ENCODE results near the gene PODNL1.

Gene PODNL1

DNA sequence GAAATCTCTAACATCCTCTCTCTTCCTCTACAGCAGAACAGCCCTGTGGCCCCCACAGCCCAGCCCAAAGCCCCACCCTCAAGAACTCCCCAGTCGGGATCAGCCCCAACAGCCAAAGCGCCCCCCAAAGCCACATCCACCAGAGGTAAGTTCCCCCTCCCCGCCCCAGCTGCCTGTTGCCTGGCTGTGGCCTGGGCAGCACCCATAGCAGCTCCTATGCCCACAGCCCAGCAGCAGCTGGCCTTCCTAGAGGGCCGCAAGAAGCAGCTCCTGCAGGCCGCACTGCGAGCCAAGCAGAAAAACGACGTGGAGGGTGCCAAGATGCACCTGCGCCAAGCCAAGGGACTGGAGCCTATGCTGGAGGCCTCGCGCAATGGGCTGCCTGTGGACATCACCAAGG is 17.7 kb downstream of the PODNL1 start:
- no peak overlapping the region for H3K27ac ChIP-seq (ENCODE audit: low read depth, low read length)
- no peaks in the 10 kb centered on the region for H3K9me2 ChIP-seq (replicated peaks; ENCODE audit: control insufficient read depth, low read length)
- TF ChIP-seq CTCF (IDR thresholded peaks at IDR 0.05; ENCODE audit: low read depth, low read length, poor library complexity, severe bottlenecking) (no peak), EZH2phosphoT487 (IDR thresholded peaks at IDR 0.05; ENCODE audit: borderline replicate concordance, low read length) (no peak)
- H4K20me1 ChIP-seq (ENCODE audit: control insufficient read depth, insufficient read depth, low read depth, low read length), result no peaks in the 10 kb centered on the region
- no peak overlapping the region for H3K4me2 ChIP-seq (ENCODE audit: low read length)
- peaks cover 11% of the 10 kb centered on the region; the same call in 1 of the 2 replicates for H3K9me3 ChIP-seq (ENCODE audit: control insufficient read depth, insufficient read depth, low read length)
- no peaks in the 10 kb centered on the region for H3F3A ChIP-seq (ENCODE audit: control insufficient read depth, insufficient read depth)
- no peaks in the 10 kb centered on the region for H3K79me2 ChIP-seq (ENCODE audit: control insufficient read depth, low read length)
- H3K27me3 ChIP-seq (ENCODE audit: control insufficient read depth, low read length), result no peaks in the 10 kb centered on the region
- H3K4me3 ChIP-seq (ENCODE audit: low read length), result no peak overlapping the region
- H3K4me1 ChIP-seq (ENCODE audit: control insufficient read depth, low read length), result peaks cover 4% of the 10 kb centered on the region
- H3K36me3 ChIP-seq (ENCODE audit: control insufficient read depth, low read length), result peaks cover 71% of the 10 kb centered on the region

- no peaks in the 10 kb centered on the region for H3K79me2 ChIP-seq (ENCODE audit: control insufficient read depth, low read length)
- no peaks in the 10 kb centered on the region for H4K20me1 ChIP-seq (ENCODE audit: control insufficient read depth, insufficient read depth, low read depth, low read length)
- H3K36me3 ChIP-seq (ENCODE audit: control insufficient read depth, low read length), result peaks cover 76% of the 10 kb centered on the region
- no peak overlapping the region for H3K4me3 ChIP-seq (ENCODE audit: low read length)
- H3K9me3 ChIP-seq (ENCODE audit: control insufficient read depth, insufficient read depth, low read length), result peaks cover 11% of the 10 kb centered on the region; the same call in 1 of the 2 replicates
- H3K4me1 ChIP-seq (ENCODE audit: control insufficient read depth, low read length), result peaks cover 4% of the 10 kb centered on the region
- H3K4me2 ChIP-seq (ENCODE audit: low read length), result no peak overlapping the region
- H3K9me2 ChIP-seq (replicated peaks; ENCODE audit: control insufficient read depth, low read length), result no peaks in the 10 kb centered on the region
- H3F3A ChIP-seq (ENCODE audit: control insufficient read depth, insufficient read depth), result no peaks in the 10 kb centered on the region
- H3K27ac ChIP-seq (ENCODE audit: low read depth, low read length), result no peak overlapping the region
- no peaks in the 10 kb centered on the region for H3K27me3 ChIP-seq (ENCODE audit: control insufficient read depth, low read length)
- TF ChIP-seq CTCF (IDR thresholded peaks at IDR 0.05; ENCODE audit: low read depth, low read length, poor library complexity, severe bottlenecking), result no peak
- TF ChIP-seq EZH2phosphoT487 (IDR thresholded peaks at IDR 0.05; ENCODE audit: borderline replicate concordance, low read length), result no peak
These were observed 19.3 kb downstream of the PODNL1 start for GRCh38 chr19:13918726-13919411.

- Histone ChIP-seq H3K36me3 (ENCODE audit: control insufficient read depth, low read length) (peaks cover 74% of the 10 kb centered on the region), H3F3A (ENCODE audit: control insufficient read depth, insufficient read depth) (no peaks in the 10 kb centered on the region), H3K4me3 (ENCODE audit: low read length) (no peak overlapping the region), H4K20me1 (ENCODE audit: control insufficient read depth, insufficient read depth, low read depth, low read length) (no peaks in the 10 kb centered on the region), H3K9me2 (replicated peaks; ENCODE audit: control insufficient read depth, low read length) (no peaks in the 10 kb centered on the region), H3K4me1 (ENCODE audit: control insufficient read depth, low read length) (peaks cover 4% of the 10 kb centered on the region), H3K27me3 (ENCODE audit: control insufficient read depth, low read length) (no peaks in the 10 kb centered on the region), H3K79me2 (ENCODE audit: control insufficient read depth, low read length) (no peaks in the 10 kb centered on the region), H3K27ac (ENCODE audit: low read depth, low read length) (no peak overlapping the region), H3K4me2 (ENCODE audit: low read length) (no peak overlapping the region), H3K9me3 (ENCODE audit: control insufficient read depth, insufficient read depth, low read length) (peaks cover 11% of the 10 kb centered on the region; the same call in 1 of the 2 replicates)
- TF ChIP-seq CTCF (IDR thresholded peaks at IDR 0.05; ENCODE audit: low read depth, low read length, poor library complexity, severe bottlenecking), result no peak
- TF ChIP-seq EZH2phosphoT487 (IDR thresholded peaks at IDR 0.05; ENCODE audit: borderline replicate concordance, low read length), result no peak
These were observed 20.3 kb downstream of the PODNL1 start for GRCh38 chr19:13917888-13918406.
